ENCODE results near the gene FANCE. TPM values are rescaled to one million over a fixed set of nuclear protein-coding genes. Genes with fewer than 3 reads are reported as not detected.

Gene FANCE
- total and polyA plus RNA-seq, 9 of the 15 experiments (the other 6 are each of a cell fraction or from before 2014, with no cell fraction given), result 5.7 to 30.2 (median 17.0) TPM

DNA sequence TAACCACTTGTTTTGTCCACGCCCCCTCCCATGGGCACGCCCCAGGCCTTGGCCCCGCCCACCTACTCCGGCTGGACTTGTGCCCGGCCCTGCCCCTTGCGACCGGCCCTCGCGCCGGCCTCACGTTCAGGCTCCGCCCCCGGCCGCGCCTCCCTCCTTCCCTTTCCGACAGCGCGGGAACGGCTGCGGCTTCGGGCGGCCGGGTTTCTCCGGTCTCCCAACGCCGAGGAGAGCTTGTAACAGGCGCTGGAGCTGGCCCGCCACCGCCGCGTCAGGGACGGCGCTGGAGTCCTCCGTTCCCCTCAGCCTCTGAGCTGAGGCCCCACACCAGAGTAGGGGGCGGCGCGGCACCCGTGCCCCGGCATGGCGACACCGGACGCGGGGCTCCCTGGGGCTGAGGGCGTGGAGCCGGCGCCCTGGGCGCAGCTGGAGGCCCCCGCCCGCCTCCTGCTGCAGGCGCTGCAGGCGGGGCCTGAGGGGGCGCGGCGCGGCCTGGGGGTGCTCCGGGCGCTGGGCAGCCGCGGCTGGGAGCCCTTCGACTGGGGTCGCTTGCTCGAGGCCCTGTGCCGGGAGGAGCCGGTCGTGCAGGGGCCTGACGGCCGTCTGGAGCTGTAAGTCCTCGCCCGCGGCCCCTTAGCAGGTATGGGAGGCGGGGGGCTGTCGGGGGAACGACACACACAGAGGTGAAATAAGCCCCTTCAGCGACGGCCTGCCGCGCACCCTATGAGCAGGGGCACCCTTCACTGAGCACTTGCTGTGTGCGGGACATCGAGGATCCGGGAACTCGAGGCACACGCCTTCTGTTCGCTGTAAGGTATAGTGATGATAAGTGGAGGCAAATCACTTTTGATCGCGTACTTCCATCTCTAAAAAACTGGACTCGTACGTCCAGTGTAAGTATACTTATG, at the start of gene FANCE (continued):
- TF ChIP-seq CBX1 (IDR thresholded peaks at IDR 0.05; ENCODE audit: low read depth) (peak; percentile 87; the same call in 1 of the 2 replicates), PURB (CRISPR knock-in tag; IDR thresholded peaks at IDR 0.05; ENCODE audit: low read depth) (no peak), RB1 (IDR thresholded peaks at IDR 0.05; ENCODE audit: low read depth) (peak; percentile 100), ZNF696 (CRISPR knock-in tag; conservative IDR thresholded peaks at IDR 0.05) (no peak), FOXM1 (IDR thresholded peaks at IDR 0.05; ENCODE audit: low read depth) (no peak), FOXM1 (CRISPR knock-in tag; IDR thresholded peaks at IDR 0.05; ENCODE audit: low read depth) (no peak), PCBP1 (IDR thresholded peaks at IDR 0.05; ENCODE audit: low read depth, low read length, poor library complexity, severe bottlenecking) (no peak), MCM3 (IDR thresholded peaks at IDR 0.05) (no peak), NEUROD1 (IDR thresholded peaks at IDR 0.05; ENCODE audit: borderline replicate concordance, low read depth, low read length, partially characterized antibody) (peak; percentile 52), ZNF354B (CRISPR knock-in tag; IDR thresholded peaks at IDR 0.05) (no peak), KLF16 (IDR thresholded peaks at IDR 0.05) (no peak), ZNF408 (CRISPR knock-in tag; IDR thresholded peaks at IDR 0.05; ENCODE audit: low read depth) (no peak), FOXK2 (conservative IDR thresholded peaks at IDR 0.05 in 1 of 2, IDR thresholded peaks at IDR 0.05 in 1 of 2; ENCODE audit: low read depth in 2 of 2) (no peak; a peak in 2 of 4 replicates), CREB1 (IDR thresholded peaks at IDR 0.05) (no peak), CREB1 (CRISPR knock-in tag; IDR thresholded peaks at IDR 0.05) (0 out of 2 replicates have a peak, but pooled peaks have one; percentile 45), NR2C2 (CRISPR knock-in tag; IDR thresholded peaks at IDR 0.05) (peak; percentile 28; the same call in 1 of the 2 replicates), NR2C2 (tag; IDR thresholded peaks at IDR 0.05) (peak; percentile 44; the same call in 1 of the 2 replicates), EWSR1 (IDR thresholded peaks at IDR 0.05; ENCODE audit: borderline replicate concordance, low read depth, partially characterized antibody) (no peak), FOXA1 (IDR thresholded peaks at IDR 0.05; ENCODE audit: borderline replicate concordance) (no peak), TSC22D4 (tag; IDR thresholded peaks at IDR 0.05) (no peak), NRF1 (conservative IDR thresholded peaks at IDR 0.05 in 1 of 2, IDR thresholded peaks at IDR 0.05 in 1 of 2) (peak; percentile 85 to 87), PTTG1 (tag; IDR thresholded peaks at IDR 0.05; ENCODE audit: low read depth) (no peak), NFE2L1 (tag; IDR thresholded peaks at IDR 0.05; ENCODE audit: borderline replicate concordance, low read depth) (no peak), PRMT5 (CRISPR knock-in tag; IDR thresholded peaks at IDR 0.05) (no peak; the same call in 1 of the 2 replicates)
- TF ChIP-seq, protein P1, sequence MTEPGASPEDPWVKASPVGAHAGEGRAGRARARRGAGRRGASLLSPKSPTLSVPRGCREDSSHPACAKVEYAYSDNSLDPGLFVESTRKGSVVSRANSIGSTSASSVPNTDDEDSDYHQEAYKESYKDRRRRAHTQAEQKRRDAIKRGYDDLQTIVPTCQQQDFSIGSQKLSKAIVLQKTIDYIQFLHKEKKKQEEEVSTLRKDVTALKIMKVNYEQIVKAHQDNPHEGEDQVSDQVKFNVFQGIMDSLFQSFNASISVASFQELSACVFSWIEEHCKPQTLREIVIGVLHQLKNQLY (CRISPR knock-in tag; conservative IDR thresholded peaks at IDR 0.05), result no peak
- TF ChIP-seq, protein P2, sequence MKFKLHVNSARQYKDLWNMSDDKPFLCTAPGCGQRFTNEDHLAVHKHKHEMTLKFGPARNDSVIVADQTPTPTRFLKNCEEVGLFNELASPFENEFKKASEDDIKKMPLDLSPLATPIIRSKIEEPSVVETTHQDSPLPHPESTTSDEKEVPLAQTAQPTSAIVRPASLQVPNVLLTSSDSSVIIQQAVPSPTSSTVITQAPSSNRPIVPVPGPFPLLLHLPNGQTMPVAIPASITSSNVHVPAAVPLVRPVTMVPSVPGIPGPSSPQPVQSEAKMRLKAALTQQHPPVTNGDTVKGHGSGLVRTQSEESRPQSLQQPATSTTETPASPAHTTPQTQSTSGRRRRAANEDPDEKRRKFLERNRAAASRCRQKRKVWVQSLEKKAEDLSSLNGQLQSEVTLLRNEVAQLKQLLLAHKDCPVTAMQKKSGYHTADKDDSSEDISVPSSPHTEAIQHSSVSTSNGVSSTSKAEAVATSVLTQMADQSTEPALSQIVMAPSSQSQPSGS (CRISPR knock-in tag; IDR thresholded peaks at IDR 0.05), result no peak
- TF ChIP-seq, protein P3, sequence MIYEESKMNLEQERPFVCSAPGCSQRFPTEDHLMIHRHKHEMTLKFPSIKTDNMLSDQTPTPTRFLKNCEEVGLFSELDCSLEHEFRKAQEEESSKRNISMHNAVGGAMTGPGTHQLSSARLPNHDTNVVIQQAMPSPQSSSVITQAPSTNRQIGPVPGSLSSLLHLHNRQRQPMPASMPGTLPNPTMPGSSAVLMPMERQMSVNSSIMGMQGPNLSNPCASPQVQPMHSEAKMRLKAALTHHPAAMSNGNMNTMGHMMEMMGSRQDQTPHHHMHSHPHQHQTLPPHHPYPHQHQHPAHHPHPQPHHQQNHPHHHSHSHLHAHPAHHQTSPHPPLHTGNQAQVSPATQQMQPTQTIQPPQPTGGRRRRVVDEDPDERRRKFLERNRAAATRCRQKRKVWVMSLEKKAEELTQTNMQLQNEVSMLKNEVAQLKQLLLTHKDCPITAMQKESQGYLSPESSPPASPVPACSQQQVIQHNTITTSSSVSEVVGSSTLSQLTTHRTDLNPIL (CRISPR knock-in tag; IDR thresholded peaks at IDR 0.05), result no peak
